ENCODE data around the gene WDR37.
A peak's percentile ranks its signal among the peaks of the same experiment; 100 is the strongest.
"Not testable (repeated sequence)": the region's sequence is repeated elsewhere in the genome, so short reads cannot be mapped to it uniquely, and the experiment has no call there.

The WDR37 gene

DNA sequence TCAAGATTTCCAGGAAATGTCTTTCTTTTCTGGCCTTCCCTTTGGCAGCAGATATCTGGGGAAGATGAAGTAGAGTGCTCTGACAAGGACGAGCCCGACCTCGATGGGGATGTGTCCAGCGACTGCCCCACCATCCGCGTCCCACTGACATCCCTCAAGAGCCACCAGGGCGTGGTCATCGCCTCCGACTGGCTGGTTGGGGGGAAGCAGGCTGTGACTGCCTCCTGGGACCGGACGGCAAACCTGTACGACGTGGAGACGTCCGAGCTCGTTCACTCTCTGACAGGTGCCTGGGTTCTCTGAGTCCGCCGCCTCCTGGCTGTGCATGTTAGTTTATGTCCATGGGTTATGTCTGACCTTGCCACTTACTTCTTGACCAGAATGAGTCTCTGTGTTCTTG lies 47.4 kb downstream of the WDR37 start:
- DNase-seq, result no peak

GRCh38 chr10:1104971-1105370 lies 48.8 kb downstream of the WDR37 start:
- DNase-seq, result no peak

- no peak for DNase-seq
These were observed 50.8 kb downstream of the WDR37 start for GRCh38 chr10:1107004-1107403.

DNA sequence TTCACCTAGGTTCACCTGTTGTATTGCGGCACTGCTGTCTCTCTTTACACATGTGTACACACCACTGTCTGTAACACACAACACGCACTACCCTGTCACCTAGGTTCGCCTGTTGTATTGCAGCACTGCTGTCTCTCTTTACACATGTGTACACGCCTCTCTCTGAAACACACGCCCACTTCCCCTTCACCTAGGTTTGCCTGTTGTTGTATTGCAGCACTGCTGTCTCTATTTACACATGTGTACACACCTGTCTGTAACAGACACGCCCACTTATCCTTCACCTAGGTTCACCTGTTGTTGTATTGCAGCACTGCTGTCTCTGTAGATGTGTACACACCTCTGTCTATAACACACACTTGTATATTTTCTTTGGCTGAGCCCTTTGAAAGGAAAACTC lies 51.5 kb downstream of the WDR37 start:
- DNase-seq, result no peak

GRCh38 chr10:1109795-1110673 lies 53.8 kb downstream of the WDR37 start:
- DNase-seq, result peak in 21 of 51 donors; percentile 8 to 58 (median 19)

- no peak for DNase-seq
These were observed 54.5 kb downstream of the WDR37 start for GRCh38 chr10:1110674-1111119.

DNA sequence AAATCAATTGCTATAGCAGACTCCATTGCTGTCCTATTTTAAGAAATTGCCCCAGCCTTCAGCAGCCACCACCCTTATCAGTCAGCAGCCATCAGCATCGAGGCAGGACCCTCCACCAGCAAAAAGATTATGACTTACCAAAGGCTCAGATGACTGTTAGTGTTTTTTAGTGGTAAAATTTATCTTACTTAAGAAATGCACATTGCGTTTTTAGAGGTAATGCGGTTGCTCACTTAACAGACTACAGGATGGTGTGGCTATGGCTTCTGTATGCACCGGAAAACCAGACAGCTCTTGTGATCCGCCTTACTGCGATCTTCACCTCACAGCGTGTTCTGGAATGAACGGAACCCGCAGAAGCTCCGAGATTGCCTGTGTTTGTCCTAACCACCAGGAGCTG lies 58.1 kb downstream of the WDR37 start:
- DNase-seq, result no peak

- DNase-seq, result no peak
These were observed 58.8 kb downstream of the WDR37 start for GRCh38 chr10:1114719-1115606.

DNA sequence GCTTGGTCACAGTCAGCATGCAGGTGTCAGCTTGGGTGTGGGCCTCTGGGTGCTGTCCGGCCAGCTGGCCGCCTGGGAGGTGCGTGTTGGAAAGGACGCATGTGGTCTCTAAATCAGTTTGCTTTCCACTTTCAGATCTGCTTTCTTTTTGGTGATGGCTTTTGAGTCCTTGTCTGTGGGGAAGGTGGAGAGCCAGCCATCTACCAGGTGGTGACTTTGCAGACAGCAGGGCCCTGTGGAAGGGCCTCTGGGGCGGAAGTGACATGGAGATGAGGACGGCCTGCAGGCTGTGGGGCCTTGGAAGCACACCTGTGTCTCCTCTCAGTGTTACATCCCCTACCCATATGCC lies 59.4 kb downstream of the WDR37 start:
- DNase-seq, result no peak

- no peak for DNase-seq
These were observed 59.9 kb downstream of the WDR37 start for GRCh38 chr10:1116051-1116450.

DNA sequence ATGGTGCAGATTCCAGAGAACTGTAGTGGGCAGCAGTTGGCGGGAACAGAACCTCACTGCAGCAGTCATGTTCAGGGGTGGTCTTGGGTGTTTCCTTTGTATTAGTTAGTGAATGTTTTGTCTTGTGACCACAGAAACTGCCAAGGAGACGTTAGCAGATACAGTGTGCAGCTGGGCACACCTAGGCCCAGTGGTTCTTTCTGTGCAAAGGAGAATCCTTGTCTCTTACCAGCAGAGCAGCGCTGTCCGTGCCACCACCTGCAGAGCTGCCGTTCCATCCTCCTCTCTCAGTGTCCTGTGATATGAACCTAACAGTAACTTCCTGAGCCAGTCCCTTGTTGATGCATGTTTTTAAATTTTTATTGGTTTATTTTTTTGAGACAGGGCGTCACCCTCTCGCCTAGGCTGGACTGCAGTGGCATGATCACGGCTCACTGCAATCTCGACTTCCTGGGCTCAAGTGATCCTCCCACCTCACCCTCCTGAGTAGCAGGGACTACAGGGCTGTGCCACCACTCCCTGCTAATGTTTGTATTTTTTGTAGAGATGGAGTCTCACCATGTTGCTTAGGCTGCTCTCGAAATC lies 60.6 kb downstream of the WDR37 start:
- no peak for DNase-seq

DNA sequence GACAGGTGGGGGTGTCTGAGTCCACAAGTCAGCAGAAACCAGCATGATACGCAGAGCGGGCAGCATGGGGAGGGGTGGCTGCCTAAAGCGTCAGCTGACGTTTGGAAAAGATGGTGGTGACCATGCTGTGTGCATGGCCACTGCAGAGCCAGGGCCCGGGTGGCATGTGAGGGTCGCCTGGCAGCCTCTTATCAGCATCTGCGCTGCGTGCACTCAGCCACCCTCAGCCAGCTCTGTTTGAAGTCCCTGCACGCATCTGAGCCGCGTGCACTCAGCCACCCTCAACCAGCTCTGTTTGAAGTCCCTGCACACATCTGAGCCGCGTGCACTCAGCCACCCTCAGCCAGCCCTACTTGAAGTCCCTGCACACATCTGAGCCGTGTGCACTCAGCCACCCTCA lies 61.5 kb downstream of the WDR37 start:
- DNase-seq, result no peak

- DNase-seq, result not testable (repeated sequence)
These were observed 62.1 kb downstream of the WDR37 start for GRCh38 chr10:1118318-1118717.

DNA sequence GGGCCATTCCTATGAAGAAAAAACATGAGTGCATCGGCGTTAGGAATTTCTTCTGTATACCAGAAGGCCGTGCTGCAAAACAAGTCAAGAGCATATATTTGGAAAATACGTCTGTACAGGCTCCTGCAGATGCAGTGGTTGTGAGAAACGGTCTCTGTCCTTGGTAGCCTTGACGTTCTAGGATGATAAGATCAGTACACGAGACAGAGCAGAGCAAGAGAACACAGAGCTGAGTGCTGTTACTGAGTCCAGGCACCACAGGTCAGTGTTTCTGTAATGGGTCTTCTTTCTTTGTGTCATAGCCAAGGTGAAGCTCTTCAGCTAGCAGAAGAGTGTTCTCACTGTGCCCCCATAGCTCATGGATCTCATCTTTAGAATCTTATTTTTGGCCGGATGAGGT lies 62.8 kb downstream of the WDR37 start:
- no peak for DNase-seq

DNA sequence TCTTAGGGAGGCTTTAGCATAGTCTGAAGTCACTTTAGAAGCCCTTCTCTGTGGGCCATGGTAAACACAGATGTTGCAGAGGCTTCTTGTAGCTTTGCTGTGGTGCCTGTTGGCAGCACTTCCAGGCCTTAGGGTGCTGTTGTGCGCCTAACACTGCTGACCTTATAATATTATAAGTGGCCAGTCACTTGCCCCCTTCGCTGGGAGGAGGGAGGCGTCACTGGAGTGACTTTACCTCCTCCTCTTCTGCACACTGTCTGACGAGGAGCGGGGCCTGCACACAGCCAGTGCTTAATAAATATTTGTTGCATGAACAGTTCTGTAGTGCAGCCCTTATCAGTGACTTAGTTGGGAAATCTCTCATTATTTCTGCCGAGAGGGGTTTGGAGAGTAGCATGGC lies 63.3 kb downstream of the WDR37 start:
- no peak for DNase-seq

- no peak for DNase-seq
These were observed 64.1 kb downstream of the WDR37 start for GRCh38 chr10:1120306-1120705.

DNA sequence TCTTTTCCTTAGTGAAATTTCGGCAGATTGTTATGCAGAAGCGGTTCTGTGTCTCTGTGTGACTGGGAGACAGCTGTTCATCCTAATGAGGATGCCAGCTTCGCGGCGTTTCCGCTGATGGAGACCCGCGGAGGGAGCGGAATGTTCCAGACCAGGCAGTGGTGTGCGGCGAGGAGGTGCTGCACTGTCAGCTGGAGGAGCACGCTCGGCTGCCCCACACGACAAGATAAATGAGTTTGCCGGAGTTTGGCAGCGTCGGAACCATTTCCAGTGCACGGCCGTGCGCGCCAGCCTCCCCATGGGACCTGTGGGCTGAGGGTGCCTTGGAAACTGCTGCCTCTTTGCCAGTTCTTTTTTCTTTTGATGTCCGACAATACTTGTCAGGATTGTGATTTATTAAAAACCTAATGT lies 64.6 kb downstream of the WDR37 start:
- no peak for DNase-seq

GRCh38 chr10:1121271-1121970 lies 65.2 kb downstream of the WDR37 start:
- DNase-seq, result no peak

DNA sequence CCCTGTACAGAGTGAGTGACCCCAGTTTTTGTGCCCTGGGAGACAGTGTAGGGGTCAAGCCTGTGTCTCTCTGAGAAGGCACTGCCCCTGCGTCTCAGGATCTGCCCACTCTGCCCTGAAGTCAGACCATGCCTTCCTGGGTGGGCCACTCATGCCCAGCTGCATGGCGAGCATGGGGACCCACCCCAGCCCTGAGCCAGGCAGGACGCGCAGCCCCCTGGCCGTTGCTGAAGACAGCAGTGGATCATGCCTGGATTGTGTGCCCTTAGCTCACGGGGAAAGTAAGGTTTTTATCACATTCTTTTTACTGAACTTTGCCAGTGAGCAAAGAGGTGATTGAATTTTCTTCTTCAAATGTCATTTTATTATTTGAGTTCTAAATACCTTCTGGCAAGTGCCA lies 66.2 kb downstream of the WDR37 start:
- no peak for DNase-seq

DNA sequence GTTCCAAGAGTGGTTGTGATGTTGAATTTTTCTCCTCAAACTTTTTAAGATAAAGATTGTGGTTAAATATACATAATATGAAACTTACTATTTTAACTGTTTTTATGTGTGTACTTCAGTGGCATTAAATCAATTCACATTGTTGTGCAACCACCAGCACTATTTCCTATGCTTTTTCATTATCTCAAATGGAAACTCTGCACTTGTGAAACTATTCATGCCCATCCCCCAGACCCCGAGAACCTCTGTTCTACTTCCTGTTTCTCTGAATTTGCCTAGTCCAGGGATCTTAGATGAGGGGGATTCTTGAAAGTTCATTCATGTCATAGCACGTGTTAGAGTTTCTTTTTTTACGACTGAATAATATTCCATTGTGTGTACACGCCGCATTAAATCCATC lies 67.0 kb downstream of the WDR37 start:
- no peak for DNase-seq

- DNase-seq, result no peak
These were observed 67.8 kb downstream of the WDR37 start for GRCh38 chr10:1123972-1124371.

DNA sequence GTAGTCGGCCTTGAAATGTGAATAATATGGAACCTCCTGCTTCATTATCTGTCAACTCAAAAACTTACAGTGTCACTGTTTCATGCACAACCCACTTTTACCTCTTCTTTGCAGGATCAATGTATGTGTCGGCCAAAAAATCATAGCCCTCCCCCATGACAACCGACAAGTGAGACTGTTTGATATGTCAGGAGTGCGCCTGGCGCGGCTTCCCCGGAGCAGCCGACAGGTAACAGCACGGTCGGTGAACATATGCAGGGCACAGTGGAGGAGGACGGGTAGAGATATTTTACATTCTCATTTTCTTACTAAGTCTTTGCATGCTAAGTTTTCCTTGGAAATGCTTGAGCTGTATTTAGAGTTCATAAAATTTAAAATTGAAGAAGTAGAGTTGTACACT lies 68.6 kb downstream of the WDR37 start:
- DNase-seq, result no peak

Measured in hypothalamus (tissue), 51 donors.